Measurements from ENCODE around the gene FER.
A peak's percentile ranks its signal among the peaks of the same experiment; 100 is the strongest.
"Not testable (repeated sequence)": the region's sequence is repeated elsewhere in the genome, so short reads cannot be mapped to it uniquely, and the experiment has no call there.

The FER gene

GRCh38 chr5:108748401-108749127 is 867 bp downstream of the FER start:
- peak; percentile 96 for FAIRE-seq

DNA sequence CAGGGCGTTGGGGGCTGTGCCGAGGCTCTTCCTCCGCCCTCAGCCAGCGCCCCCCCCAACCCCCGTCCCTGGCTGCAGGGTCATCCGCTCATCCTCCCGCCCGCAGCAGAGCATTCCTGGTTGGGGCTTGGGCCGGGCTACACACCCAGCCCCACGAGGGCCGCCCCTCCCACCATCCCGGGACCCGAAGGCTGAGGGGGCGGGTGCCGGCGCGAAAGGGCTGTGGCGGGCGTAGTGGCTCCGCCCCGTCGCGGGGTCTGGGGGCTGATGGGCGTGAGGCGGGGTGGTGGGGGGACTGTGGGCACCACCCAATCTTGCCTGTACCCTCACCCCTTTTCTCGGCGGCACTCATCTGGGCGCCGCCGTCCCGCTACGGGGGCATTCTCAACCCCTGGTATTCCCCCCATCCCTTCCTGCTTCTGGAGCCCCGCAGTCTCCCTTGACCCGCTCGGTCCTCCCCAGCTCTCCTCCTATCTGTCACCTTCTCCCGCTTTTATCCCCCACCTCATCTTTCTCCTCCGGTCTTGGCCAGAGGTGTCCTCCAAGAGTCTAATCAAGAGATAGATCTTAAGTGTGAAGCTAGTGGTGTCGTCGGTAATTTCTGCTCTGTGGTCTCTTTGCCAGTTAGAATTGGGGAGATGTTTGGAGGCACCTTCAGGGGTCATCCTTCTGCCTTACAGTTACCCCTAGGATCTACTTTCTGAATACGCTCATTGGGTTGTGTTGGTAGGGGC is 1.6 kb downstream of the FER start:
- no peak for FAIRE-seq

GRCh38 chr5:108753331-108753730 is 5.6 kb downstream of the FER start:
- no peak for FAIRE-seq

DNA sequence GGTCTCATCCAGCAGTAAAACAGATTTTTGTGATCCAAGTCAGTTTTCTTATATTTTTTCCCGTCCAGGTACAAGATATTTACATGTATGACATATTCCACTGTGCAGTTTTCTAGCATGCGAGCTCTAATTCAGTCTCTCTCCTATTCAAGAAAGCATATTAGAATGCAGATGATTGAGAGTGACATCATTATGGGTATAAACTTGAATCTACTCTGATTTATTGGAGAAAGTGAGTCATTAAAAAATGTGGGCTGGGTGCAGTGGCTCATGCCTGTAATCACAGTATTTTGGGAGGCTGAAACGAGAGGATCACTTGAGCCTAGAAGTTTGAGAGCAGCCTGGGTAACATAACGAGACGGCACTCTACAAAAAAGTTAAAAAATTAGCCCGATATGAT is 6.2 kb downstream of the FER start:
- FAIRE-seq = no peak

- FAIRE-seq = no peak
Observed at GRCh38 chr5:108760512-108760911, 12.8 kb downstream of the FER start.

DNA sequence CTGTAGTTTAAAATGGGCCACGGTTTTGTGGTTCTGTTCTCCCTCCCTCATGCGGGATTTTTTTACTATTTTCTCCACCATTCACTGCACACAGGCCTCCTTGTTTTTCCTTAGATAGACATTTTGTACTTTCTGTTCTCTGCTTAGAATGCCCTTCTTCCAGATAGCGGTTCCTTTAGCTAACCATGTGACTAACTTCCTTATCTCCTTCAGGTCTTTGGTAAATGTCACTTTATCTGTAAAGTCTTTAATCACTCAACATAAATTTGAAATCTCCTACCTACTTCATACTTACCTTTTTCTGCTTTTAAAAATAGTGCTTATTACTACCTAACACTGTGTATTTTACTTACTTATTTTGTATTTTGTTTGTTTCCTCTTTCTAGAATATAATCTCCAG is 15.0 kb downstream of the FER start:
- FAIRE-seq = no peak

- no peak for FAIRE-seq
Observed at GRCh38 chr5:108763222-108763916, 15.7 kb downstream of the FER start.

GRCh38 chr5:108765647-108766046 is 17.9 kb downstream of the FER start:
- FAIRE-seq = no peak

- FAIRE-seq = not testable (repeated sequence)
Observed at GRCh38 chr5:108766916-108767315, 19.2 kb downstream of the FER start.

DNA sequence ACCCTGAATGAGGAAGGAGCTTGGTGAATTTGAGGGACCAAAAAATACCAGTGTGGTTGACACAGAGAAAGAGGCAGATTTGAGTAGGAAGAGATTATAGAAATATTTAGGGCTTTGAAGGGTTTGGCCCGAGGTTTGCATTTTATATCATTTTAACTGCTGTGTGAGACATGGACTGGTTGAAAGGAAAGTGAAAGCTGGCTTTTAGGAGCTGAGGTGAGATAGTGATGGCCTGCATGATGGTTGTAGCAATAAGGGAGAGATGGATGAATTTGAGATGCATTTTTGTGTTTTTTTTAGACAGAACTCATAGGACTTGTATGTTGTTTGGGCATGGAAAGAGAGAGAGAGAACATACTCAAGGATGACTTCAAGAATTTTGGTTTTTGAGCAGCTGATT is 21.7 kb downstream of the FER start:
- no peak for FAIRE-seq

DNA sequence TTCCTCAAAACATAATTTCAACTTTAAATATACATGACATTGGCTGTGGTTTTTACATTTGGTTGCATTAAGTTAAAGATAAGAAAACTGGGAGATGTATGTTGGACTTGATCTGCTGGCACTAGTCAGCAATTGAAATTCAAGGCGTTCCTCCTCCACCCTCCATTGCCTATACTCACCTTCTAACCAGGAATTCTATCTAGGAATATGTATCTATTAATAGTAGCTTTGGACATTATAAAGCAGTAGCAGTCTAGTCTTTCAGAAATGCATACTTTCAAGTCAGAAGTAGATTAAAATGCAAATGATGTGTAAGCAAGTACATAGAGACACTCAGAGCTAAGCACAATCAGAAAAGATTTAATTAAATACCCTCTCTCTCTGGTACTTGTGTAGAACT is 24.9 kb downstream of the FER start:
- FAIRE-seq = no peak

DNA sequence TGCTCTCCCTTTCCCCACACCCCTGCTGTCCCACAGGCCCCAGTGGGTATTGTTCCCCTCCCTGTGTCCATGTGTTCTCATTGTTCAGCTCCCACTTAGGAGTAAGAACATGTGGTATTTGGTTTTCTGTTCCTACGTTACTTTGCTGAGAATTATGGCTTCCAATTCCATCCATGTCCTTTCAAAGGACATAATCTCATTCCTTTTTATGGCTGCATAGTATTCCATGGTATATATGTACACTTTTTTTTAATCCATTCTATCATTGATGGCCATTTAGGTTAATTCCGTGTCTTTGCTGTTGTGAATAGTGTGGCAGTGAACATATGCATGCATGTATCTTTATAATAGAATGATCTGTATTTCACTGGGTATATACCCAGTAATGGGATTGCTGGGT is 25.6 kb downstream of the FER start:
- no peak for FAIRE-seq

DNA sequence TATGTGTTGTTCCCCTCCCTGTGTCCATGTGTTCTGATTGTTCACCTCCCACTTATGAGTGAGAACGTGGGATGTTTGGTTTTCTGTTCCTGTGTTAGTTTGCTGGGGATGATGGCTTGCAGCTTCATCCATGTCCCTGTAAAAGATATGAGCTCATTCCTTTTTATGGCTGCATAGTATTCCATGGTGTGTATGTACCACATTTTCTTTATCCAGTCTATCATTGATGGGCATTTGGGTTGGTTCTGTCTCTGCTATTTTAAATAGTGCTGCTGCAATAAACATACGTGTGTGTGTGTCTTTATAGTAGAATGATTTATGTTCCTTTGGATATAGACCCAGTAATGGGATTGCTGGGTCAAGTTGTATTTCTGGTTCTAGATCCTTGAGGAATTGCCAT is 26.4 kb downstream of the FER start:
- FAIRE-seq = not testable (repeated sequence)

GRCh38 chr5:108777582-108777981 is 29.9 kb downstream of the FER start:
- FAIRE-seq = not testable (repeated sequence)

DNA sequence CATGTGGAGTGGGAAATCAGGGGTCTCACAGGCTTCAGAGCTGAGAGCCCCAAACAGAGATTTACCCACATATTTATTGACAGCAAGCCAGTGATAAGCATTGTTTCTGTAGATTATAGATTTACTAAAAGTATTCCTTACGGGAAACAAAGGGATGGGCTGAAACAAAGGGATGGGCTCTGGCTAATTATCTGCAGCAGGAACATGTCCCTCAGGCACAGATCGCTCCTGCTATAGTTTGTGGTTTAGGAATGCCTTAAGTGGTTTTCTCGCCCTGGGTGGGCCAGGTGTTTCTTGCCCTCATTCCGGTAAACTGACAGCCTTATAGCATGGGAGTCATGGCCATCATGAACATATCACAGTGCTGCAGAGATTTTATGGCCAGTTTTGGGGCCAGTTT is 36.9 kb downstream of the FER start:
- FAIRE-seq = not testable (repeated sequence)

GRCh38 chr5:108786806-108787483 is 39.2 kb downstream of the FER start:
- FAIRE-seq = no peak

GRCh38 chr5:108788142-108788541 is 40.4 kb downstream of the FER start:
- no peak for FAIRE-seq

GRCh38 chr5:108793207-108793606 is 45.5 kb downstream of the FER start:
- no peak for FAIRE-seq

DNA sequence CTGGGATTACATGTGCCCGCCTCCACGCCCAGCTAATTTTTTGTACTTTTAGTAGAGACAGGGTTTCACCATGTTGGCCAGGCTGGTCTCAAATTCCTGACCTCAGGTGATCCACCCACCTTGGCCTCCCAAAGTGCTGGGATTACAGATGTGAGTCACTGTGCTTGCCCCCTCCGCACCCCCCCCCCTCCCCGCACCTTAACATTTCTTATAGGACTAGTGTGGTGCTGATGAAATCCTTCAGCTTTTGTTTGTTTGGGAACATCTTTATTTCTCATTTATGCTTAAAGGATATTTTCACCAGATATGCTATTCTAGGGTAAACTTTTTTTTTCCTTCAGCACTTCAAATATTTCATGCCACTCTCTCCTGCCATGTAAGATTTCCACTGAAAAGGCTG is 46.7 kb downstream of the FER start:
- not testable (repeated sequence) for FAIRE-seq

DNA sequence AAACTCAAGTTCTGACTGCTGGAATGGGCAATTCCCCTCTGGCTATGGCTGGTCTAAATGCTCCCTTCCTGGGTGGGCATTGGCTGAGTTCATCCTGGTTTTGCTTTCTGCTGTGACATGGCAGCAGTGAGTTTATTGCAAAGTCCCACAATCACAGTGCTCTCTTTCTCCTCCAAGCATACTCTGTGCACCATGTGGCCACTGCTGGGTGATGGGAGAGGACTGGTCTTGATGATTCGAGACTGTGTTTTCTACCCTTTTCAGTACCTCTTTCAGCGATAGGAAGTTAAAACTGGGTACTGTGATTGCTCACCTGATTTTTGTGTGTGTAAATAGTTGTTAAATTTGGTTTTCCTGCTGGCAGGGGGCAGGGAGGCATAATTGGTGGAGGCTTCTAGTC is 49.7 kb downstream of the FER start:
- FAIRE-seq = no peak

- FAIRE-seq = no peak
Observed at GRCh38 chr5:108797986-108798385, 50.3 kb downstream of the FER start.

DNA sequence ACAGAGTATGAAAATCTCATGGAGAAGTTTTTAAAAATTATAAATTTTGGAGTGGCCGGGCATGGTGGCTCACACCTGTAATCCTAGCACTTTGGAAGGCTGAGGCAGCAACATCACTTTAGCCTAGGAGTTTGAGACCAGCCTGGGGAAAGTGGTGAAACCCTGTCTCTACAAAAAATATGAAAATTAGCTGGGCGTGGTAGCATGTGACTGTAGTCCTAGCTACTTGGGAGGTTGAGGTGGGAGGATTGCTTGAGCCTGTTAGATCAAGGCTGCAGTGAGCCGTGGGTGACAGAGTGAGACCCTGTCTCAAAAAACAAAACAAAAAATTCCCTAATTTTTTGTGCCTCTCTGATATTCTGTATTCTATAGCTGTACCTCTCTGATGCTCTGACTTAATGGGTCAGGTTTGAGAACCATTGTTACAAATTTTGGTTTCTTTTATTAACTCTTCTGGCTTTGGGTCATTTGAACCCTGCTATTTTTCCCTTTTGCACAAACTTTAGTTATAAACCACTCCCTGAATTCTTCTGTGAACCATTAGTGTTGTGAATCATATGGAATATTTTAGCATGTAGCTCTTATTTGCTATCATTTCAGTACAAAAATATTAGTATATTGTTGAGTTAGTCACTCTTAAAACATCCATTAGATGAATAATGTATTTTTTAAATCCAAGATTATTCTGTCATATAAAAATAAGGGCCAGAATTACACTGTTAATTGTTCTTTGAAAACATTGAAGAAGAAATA is 51.0 kb downstream of the FER start:
- FAIRE-seq = no peak

- FAIRE-seq = no peak
Observed at GRCh38 chr5:108801301-108801700, 53.6 kb downstream of the FER start.
